HepG2 (cell line): ENCODE data around the gene MFAP3L. TPM values are rescaled to one million over a fixed set of nuclear protein-coding genes. Genes with fewer than 3 reads are reported as not detected.

ENCODE experiments used
- CBX5 ChIP-seq: sonication (generic); formaldehyde crosslinking; IDR thresholded peaks from 2 replicates; pipeline ENCODE4 v1.4.0; 2020; ENCODE audit warnings: missing genetic modification reagents, borderline replicate concordance
- DR1 ChIP-seq: sonication (generic); formaldehyde crosslinking; IDR thresholded peaks from 2 replicates; pipeline ENCODE4 v1.8.0; 2021; ENCODE audit warnings: mild to moderate bottlenecking, missing genetic modification reagents, inconsistent platforms
- EP300 ChIP-seq, 3 experiments: sonication (generic) in 1 of 3; formaldehyde crosslinking in 1 of 3; IDR thresholded peaks; 2 replicates each; pipeline versions ENCODE4 v1.5.1 to v1.6.1; 2011 to 2020; ENCODE audit warnings: low read depth in 2 of 3, low read length in 2 of 3, borderline replicate concordance in 1 of 3, improper control_type of control experiment in 1 of 3, mild to moderate bottlenecking in 1 of 3, missing genetic modification reagents in 1 of 3, moderate library complexity in 1 of 3
- FOXA3 ChIP-seq: IDR thresholded peaks from 2 replicates; pipeline ENCODE4 v1.6.1; 2016; ENCODE audit warnings: missing genetic modification reagents, missing compliant biosample characterization
- HDAC1 ChIP-seq: sonication (generic); formaldehyde crosslinking; IDR thresholded peaks from 2 replicates; pipeline ENCODE4 v1.5.1; 2020; ENCODE audit warnings: mild to moderate bottlenecking, missing genetic modification reagents
- HMG20B ChIP-seq: conservative IDR thresholded peaks from 2 replicates; pipeline ENCODE4 v1.6.1; 2016; ENCODE audit warnings: missing genetic modification reagents, missing compliant biosample characterization
- HNF4A ChIP-seq: sonication (generic); formaldehyde crosslinking; IDR thresholded peaks from 2 replicates; pipeline ENCODE4 v1.4.0; 2020; ENCODE audit warnings: missing genetic modification reagents
- KAT8 ChIP-seq: IDR thresholded peaks from 2 replicates; pipeline ENCODE4 v1.6.1; 2016; ENCODE audit warnings: missing genetic modification reagents, missing compliant biosample characterization
- KDM6A ChIP-seq: IDR thresholded peaks from 2 replicates; pipeline ENCODE4 v1.6.1; 2016; ENCODE audit warnings: low read depth
- MEF2D ChIP-seq: sonication (generic); formaldehyde crosslinking; IDR thresholded peaks from 2 replicates; pipeline ENCODE4 v1.5.1; 2020; ENCODE audit warnings: mild to moderate bottlenecking, missing genetic modification reagents
- NFKB2 ChIP-seq: sonication (generic); formaldehyde crosslinking; IDR thresholded peaks from 2 replicates; pipeline ENCODE4 v1.4.0; 2020; ENCODE audit warnings: missing genetic modification reagents, borderline replicate concordance
- RXRB ChIP-seq: IDR thresholded peaks from 2 replicates; pipeline ENCODE4 v1.6.1; 2016; ENCODE audit warnings: borderline replicate concordance, missing genetic modification reagents, missing compliant biosample characterization
- TARDBP ChIP-seq: sonication (generic); formaldehyde crosslinking; IDR thresholded peaks from 2 replicates; pipeline ENCODE4 v1.8.0; 2022; ENCODE audit warnings: mild to moderate bottlenecking, missing genetic modification reagents
- ZNF292 ChIP-seq: sonication (generic); formaldehyde crosslinking; IDR thresholded peaks from 2 replicates; pipeline ENCODE4 v1.8.1; 2022; ENCODE audit warnings: mild to moderate bottlenecking, low read depth, missing genetic modification reagents, borderline replicate concordance
- ZNF788 ChIP-seq: sonication (generic); formaldehyde crosslinking; IDR thresholded peaks from 2 replicates; pipeline ENCODE4 v1.5.0; 2020; ENCODE audit warnings: mild to moderate bottlenecking, missing genetic modification reagents, borderline replicate concordance
- polyA plus RNA-seq, 8 experiments: library from polyadenylated mRNA; depleted of rRNA in 3 of 8; stranded (reverse) in 7 of 8; unstranded in 1 of 8; fragments of >200 nt; fragmentation: Illumina TruSeq in 4 of 8; extraction: Trizol in 4 of 8; gene quantifications; 2 replicates each; pipeline versions ENCODE4 v1.2.1 to v1.2.3, GENCODE V29; 2011 to 2016; ENCODE audit warnings: low read depth in 4 of 8, missing spikeins in 1 of 8, mixed read lengths in 1 of 8; ENCODE audit not compliant: insufficient read depth in 1 of 8
- total RNA-seq, 5 experiments: library from RNA; depleted of rRNA; stranded (reverse); fragments of >200 nt; fragmentation: Illumina TruSeq; extraction: Trizol; gene quantifications; 2 replicates each; pipeline ENCODE4 v1.2.3, GENCODE V29; 2016; ENCODE audit warnings: low read depth in 1 of 5
- TF ChIP-seq, protein P1 (sequence below): sonication (generic); formaldehyde crosslinking; conservative IDR thresholded peaks from 2 replicates; pipeline ENCODE4 v1.4.0; 2020; ENCODE audit warnings: mild to moderate bottlenecking, missing genetic modification reagents, moderate library complexity
- TF ChIP-seq, protein P2 (sequence below): sonication (generic); formaldehyde crosslinking; IDR thresholded peaks from 2 replicates; pipeline ENCODE4 v1.8.0; 2022; ENCODE audit warnings: low read depth, missing genetic modification reagents
- TF ChIP-seq, protein P3 (sequence below): sonication (generic); formaldehyde crosslinking; IDR thresholded peaks from 2 replicates; pipeline ENCODE4 v1.4.0; 2020; ENCODE audit warnings: mild to moderate bottlenecking, missing genetic modification reagents
- TF ChIP-seq, protein P4 (sequence below): sonication (generic); formaldehyde crosslinking; IDR thresholded peaks from 2 replicates; pipeline ENCODE4 v1.5.1; 2020; ENCODE audit warnings: mild to moderate bottlenecking, moderate library complexity, missing genetic modification reagents

MFAP3L gene
- total and polyA plus RNA-seq, 2 of the 13 experiments (the other 11 are each of a cell fraction or from before 2014, with no cell fraction given), result 1.5 to 3.6 TPM

DNA sequence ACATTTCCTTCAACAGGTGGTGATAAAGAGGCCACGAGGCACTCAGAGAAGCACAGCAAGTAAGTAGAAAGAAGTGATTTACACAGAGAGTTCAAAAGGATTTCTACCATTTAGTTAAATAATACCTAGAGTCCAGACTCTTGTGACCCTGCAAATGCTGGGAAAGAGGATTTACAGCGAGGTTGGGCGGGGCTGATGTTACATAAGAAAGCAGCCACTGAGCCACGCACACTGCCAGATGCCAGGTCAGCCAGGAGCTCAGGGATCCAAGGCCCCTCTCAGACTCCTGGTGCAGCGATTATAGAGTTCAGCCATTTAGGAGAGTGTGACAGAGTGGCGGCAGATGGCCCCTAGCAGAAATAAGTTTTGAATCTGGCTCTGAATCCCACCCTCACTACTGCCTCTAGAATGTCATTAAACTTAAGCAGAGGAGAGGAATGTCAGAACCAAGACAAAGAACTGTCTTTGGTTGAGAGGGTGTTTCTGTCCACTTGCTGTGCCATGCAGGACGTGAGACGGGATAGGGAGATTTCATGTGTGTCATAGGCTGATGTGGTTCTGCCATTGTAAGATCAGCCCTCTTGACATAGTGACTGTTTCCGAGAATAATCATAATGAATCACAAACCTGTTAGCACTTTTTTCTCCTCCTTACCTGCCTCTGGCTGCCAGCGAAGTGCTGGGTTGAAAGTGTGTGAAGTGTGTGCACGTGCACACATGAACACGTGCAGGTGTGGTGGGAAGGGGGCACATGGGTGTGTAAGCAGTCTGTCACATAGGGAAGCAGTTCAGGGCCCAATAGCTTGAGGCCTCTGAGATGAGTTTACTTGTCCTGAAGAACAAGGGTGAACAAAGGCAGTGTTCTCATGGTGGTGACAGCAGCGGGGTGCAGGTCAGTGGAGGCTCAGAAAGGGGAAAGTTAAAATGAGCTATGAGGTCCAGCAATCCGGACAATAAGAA, 50.1 kb downstream of the MFAP3L start (continued):
- TF ChIP-seq, protein P1, sequence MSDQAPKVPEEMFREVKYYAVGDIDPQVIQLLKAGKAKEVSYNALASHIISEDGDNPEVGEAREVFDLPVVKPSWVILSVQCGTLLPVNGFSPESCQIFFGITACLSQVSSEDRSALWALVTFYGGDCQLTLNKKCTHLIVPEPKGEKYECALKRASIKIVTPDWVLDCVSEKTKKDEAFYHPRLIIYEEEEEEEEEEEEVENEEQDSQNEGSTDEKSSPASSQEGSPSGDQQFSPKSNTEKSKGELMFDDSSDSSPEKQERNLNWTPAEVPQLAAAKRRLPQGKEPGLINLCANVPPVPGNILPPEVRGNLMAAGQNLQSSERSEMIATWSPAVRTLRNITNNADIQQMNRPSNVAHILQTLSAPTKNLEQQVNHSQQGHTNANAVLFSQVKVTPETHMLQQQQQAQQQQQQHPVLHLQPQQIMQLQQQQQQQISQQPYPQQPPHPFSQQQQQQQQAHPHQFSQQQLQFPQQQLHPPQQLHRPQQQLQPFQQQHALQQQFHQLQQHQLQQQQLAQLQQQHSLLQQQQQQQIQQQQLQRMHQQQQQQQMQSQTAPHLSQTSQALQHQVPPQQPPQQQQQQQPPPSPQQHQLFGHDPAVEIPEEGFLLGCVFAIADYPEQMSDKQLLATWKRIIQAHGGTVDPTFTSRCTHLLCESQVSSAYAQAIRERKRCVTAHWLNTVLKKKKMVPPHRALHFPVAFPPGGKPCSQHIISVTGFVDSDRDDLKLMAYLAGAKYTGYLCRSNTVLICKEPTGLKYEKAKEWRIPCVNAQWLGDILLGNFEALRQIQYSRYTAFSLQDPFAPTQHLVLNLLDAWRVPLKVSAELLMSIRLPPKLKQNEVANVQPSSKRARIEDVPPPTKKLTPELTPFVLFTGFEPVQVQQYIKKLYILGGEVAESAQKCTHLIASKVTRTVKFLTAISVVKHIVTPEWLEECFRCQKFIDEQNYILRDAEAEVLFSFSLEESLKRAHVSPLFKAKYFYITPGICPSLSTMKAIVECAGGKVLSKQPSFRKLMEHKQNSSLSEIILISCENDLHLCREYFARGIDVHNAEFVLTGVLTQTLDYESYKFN (CRISPR knock-in tag), result peak; percentile 70; the same call in 1 of the 2 replicates
- TF ChIP-seq ZNF788 (CRISPR knock-in tag) (peak; percentile 45; the same call in 1 of the 2 replicates), HDAC1 (CRISPR knock-in tag) (peak; percentile 36; the same call in 1 of the 2 replicates), KDM6A (0 out of 2 replicates have a peak, but pooled peaks have one; percentile 51), TARDBP (no peak), RXRB (peak; percentile 75), FOXA3 (CRISPR knock-in tag) (0 out of 2 replicates have a peak, but pooled peaks have one; percentile 38), HNF4A (peak; percentile 73), DR1 (CRISPR knock-in tag) (no peak), KAT8 (CRISPR knock-in tag) (peak; percentile 28; the same call in 1 of the 2 replicates), MEF2D (CRISPR knock-in tag) (no peak), EP300 (IDR thresholded peaks at IDR 0.05; ENCODE audit: low read depth in 2 of 2, low read length in 2 of 2) (peak in 1 of 2 experiments; percentile 58; a peak in 2 of 4 replicates), EP300 (CRISPR knock-in tag; IDR thresholded peaks at IDR 0.05; ENCODE audit: borderline replicate concordance) (no peak), ZNF292 (peak; percentile 53; the same call in 1 of the 2 replicates), NFKB2 (no peak), CBX5 (CRISPR knock-in tag) (no peak), HMG20B (peak; percentile 74)
- TF ChIP-seq, protein P2, sequence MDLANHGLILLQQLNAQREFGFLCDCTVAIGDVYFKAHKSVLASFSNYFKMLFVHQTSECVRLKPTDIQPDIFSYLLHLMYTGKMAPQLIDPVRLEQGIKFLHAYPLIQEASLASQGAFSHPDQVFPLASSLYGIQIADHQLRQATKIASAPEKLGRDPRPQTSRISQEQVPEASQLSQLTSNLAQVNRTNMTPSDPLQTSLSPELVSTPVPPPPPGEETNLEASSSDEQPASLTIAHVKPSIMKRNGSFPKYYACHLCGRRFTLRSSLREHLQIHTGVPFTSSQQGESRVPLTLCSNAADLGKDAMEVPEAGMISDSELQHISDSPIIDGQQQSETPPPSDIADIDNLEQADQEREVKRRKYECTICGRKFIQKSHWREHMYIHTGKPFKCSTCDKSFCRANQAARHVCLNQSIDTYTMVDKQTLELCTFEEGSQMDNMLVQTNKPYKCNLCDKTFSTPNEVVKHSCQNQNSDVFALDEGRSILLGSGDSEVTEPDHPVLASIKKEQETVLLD (CRISPR knock-in tag), result no peak
- TF ChIP-seq, protein P3, sequence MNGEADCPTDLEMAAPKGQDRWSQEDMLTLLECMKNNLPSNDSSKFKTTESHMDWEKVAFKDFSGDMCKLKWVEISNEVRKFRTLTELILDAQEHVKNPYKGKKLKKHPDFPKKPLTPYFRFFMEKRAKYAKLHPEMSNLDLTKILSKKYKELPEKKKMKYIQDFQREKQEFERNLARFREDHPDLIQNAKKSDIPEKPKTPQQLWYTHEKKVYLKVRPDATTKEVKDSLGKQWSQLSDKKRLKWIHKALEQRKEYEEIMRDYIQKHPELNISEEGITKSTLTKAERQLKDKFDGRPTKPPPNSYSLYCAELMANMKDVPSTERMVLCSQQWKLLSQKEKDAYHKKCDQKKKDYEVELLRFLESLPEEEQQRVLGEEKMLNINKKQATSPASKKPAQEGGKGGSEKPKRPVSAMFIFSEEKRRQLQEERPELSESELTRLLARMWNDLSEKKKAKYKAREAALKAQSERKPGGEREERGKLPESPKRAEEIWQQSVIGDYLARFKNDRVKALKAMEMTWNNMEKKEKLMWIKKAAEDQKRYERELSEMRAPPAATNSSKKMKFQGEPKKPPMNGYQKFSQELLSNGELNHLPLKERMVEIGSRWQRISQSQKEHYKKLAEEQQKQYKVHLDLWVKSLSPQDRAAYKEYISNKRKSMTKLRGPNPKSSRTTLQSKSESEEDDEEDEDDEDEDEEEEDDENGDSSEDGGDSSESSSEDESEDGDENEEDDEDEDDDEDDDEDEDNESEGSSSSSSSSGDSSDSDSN (CRISPR knock-in tag), result no peak
- TF ChIP-seq, protein P4, sequence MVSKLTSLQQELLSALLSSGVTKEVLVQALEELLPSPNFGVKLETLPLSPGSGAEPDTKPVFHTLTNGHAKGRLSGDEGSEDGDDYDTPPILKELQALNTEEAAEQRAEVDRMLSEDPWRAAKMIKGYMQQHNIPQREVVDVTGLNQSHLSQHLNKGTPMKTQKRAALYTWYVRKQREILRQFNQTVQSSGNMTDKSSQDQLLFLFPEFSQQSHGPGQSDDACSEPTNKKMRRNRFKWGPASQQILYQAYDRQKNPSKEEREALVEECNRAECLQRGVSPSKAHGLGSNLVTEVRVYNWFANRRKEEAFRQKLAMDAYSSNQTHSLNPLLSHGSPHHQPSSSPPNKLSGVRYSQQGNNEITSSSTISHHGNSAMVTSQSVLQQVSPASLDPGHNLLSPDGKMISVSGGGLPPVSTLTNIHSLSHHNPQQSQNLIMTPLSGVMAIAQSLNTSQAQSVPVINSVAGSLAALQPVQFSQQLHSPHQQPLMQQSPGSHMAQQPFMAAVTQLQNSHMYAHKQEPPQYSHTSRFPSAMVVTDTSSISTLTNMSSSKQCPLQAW (CRISPR knock-in tag), result peak; percentile 86
